SK-N-SH (cell line): ENCODE results near the gene KIF13A.

Source experiments
- CHD2 ChIP-seq: fragments of 150-350 bp; IDR thresholded peaks from 2 replicates; pipeline ENCODE4 v1.6.1; 2018; ENCODE audit warnings: low read length; ENCODE audit not compliant: partially characterized antibody
- CTCF ChIP-seq: fragments of 200-600 bp; sonication (generic); IDR thresholded peaks from 2 replicates; pipeline ENCODE4 v1.6.1; 2017; ENCODE audit warnings: antibody characterized with exemption, mild to moderate bottlenecking, moderate library complexity
- EP300 ChIP-seq, 2 experiments: IDR thresholded peaks; 2 replicates each; pipeline versions ENCODE4 v1.4.0 to v1.6.1; 2012; ENCODE audit warnings: borderline replicate concordance in 1 of 2, low read depth in 1 of 2, low read length in 1 of 2
- EZH2phosphoT487 ChIP-seq: fragments of 200-600 bp; sonication (generic); IDR thresholded peaks from 2 replicates; pipeline ENCODE4 v1.6.1; 2017; ENCODE audit warnings: low read depth, mixed run types, mild to moderate bottlenecking, antibody characterized with exemption, moderate library complexity, borderline replicate concordance
- FOSL2 ChIP-seq: IDR thresholded peaks from 2 replicates; pipeline ENCODE4 v1.4.0; 2012; ENCODE audit warnings: low read depth, mild to moderate bottlenecking, moderate library complexity, borderline replicate concordance
- GABPA ChIP-seq: IDR thresholded peaks from 2 replicates; pipeline ENCODE4 v1.4.0; 2012; ENCODE audit warnings: low read depth, mild to moderate bottlenecking
- JUND ChIP-seq: IDR thresholded peaks from 2 replicates; pipeline ENCODE4 v1.4.0; 2012
- PBX3 ChIP-seq: IDR thresholded peaks from 2 replicates; pipeline ENCODE4; 2012
- RCOR1 ChIP-seq: fragments of 150-350 bp; IDR thresholded peaks from 2 replicates; pipeline ENCODE4 v1.6.1; 2017; ENCODE audit warnings: antibody characterized with exemption, low read length
- REST ChIP-seq: IDR thresholded peaks from 2 replicates; pipeline ENCODE4 v1.6.1; 2012; ENCODE audit warnings: mild to moderate bottlenecking, low read depth, low read length, moderate library complexity
- SMC3 ChIP-seq: IDR thresholded peaks from 2 replicates; pipeline ENCODE4 v1.6.1; 2012; ENCODE audit warnings: low read depth, low read length, improper control_type of control experiment
- TAF1 ChIP-seq: IDR thresholded peaks from 2 replicates; pipeline ENCODE4 v1.6.1; 2012; ENCODE audit warnings: low read depth, mild to moderate bottlenecking, low read length, moderate library complexity, borderline replicate concordance
- YY1 ChIP-seq: IDR thresholded peaks from 2 replicates; pipeline ENCODE4 v1.4.0; 2012; ENCODE audit warnings: low read depth, mild to moderate bottlenecking
- TF ChIP-seq, protein P1 (sequence below): IDR thresholded peaks from 2 replicates; pipeline ENCODE4 v1.4.0; 2012; ENCODE audit warnings: low read depth

GRCh38 chr6:17871836-17872235 is 115.6 kb downstream of the KIF13A start:
- TF ChIP-seq CTCF (no peak), REST (no peak), EP300 (IDR thresholded peaks at IDR 0.05; ENCODE audit: borderline replicate concordance in 1 of 2, low read depth in 1 of 2, low read length in 1 of 2) (no peak), EZH2phosphoT487 (no peak), RCOR1 (no peak), TAF1 (no peak), SMC3 (no peak), CHD2 (no peak), YY1 (no peak), PBX3 (no peak), FOSL2 (no peak), GABPA (no peak), JUND (no peak)
- TF ChIP-seq, protein P1, sequence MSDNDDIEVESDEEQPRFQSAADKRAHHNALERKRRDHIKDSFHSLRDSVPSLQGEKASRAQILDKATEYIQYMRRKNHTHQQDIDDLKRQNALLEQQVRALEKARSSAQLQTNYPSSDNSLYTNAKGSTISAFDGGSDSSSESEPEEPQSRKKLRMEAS: no peak
